H1 (cell line): Measurements from ENCODE around the gene POPDC2. TPM values are rescaled to one million over a fixed set of nuclear protein-coding genes. Genes with fewer than 3 reads are reported as not detected.

Source experiments
- CTCF ChIA-PET: fragments of 300-600 bp; sonication (Branson Sonifier 250); formaldehyde crosslinking; loops from one replicate; lab custom pipeline; 2021; ENCODE audit not compliant: partially characterized antibody; lab: Charles Lee
- POLR2A ChIA-PET: fragments of 300-600 bp; sonication (Branson Sonifier 250); formaldehyde crosslinking; loops from one replicate; lab custom pipeline; 2021; ENCODE audit warnings: inconsistent platforms; ENCODE audit not compliant: partially characterized antibody; lab: Charles Lee
- DNase-seq, 2 experiments: peaks; one replicate each; pipeline versions ENCODE4 v3.0.0 to v3.0.0-alpha.2; 2010 to 2022; ENCODE audit warnings: low spot score in 2 of 2, low read depth in 1 of 2, mixed read lengths in 1 of 2
- FAIRE-seq: peaks from 2 replicates; lab custom pipeline; 2011; peaks lifted over from hg19 to GRCh38; lab: Jason Lieb, UNC
- H2AFZ ChIP-seq: 2 replicates; pipeline ENCODE4 v1.8.1; 2012; ENCODE audit warnings: low read length, inconsistent platforms
- H2AK5ac ChIP-seq: 2 replicates; pipeline ENCODE4 v1.6.1; 2013; ENCODE audit warnings: low read depth, low read length
- H2BK120ac ChIP-seq: replicated peaks from 2 replicates; pipeline ENCODE3; 2013; ENCODE audit warnings: low read depth, low read length, inconsistent platforms
- H2BK12ac ChIP-seq: 2 replicates; pipeline ENCODE4 v1.6.1; 2013; ENCODE audit warnings: low read depth, low read length
- H2BK15ac ChIP-seq: 2 replicates; pipeline ENCODE4 v1.6.1; 2013; ENCODE audit warnings: low read length
- H2BK20ac ChIP-seq: 2 replicates; pipeline ENCODE4 v1.6.1; 2013; ENCODE audit warnings: low read length
- H2BK5ac ChIP-seq: 2 replicates; pipeline ENCODE4 v1.6.1; 2013; ENCODE audit warnings: low read depth, low read length
- H3K14ac ChIP-seq: 2 replicates; pipeline ENCODE4 v1.6.1; 2013; ENCODE audit warnings: inconsistent platforms; ENCODE audit not compliant: insufficient read length
- H3K18ac ChIP-seq: 2 replicates; pipeline ENCODE4 v1.6.1; 2013; ENCODE audit warnings: low read length; ENCODE audit errors: extremely low read depth
- H3K23ac ChIP-seq: 2 replicates; pipeline ENCODE4 v1.6.1; 2013; ENCODE audit warnings: inconsistent platforms; ENCODE audit not compliant: insufficient read length
- H3K23me2 ChIP-seq: 2 replicates; pipeline ENCODE4 v1.6.1; 2013; ENCODE audit warnings: low read depth, low read length
- H3K27ac ChIP-seq: 2 replicates; pipeline ENCODE4 v1.6.1; 2011; ENCODE audit warnings: low read depth, low read length, inconsistent platforms
- H3K27me3 ChIP-seq, 4 experiments: replicated peaks in 1 of 4; 1 replicate in 1 of 4; 2 replicates in 3 of 4; pipeline versions ENCODE4 v1.6.1 to v1.8.1; 2011 to 2013; ENCODE audit warnings: low read length in 3 of 4, mild to moderate bottlenecking in 3 of 4, inconsistent platforms in 2 of 4, mixed read lengths in 2 of 4, moderate library complexity in 1 of 4; ENCODE audit not compliant: control insufficient read depth in 3 of 4, insufficient read depth in 3 of 4; ENCODE audit errors: extremely low read depth in 1 of 4
- H3K36me3 ChIP-seq, 4 experiments: 2 replicates each; pipeline versions ENCODE4 v1.6.1 to v1.8.1; 2011 to 2013; ENCODE audit warnings: mild to moderate bottlenecking in 4 of 4, low read length in 3 of 4, moderate library complexity in 2 of 4, control low read depth in 1 of 4, inconsistent platforms in 1 of 4; ENCODE audit not compliant: insufficient read depth in 4 of 4, control insufficient read depth in 2 of 4
- H3K4ac ChIP-seq: replicated peaks from 2 replicates; pipeline ENCODE3; 2013; ENCODE audit warnings: low read length, low read depth, mixed read lengths, inconsistent platforms; ENCODE audit not compliant: insufficient read length
- H3K4me1 ChIP-seq, 4 experiments: replicated peaks in 1 of 4; 1 replicate in 1 of 4; 2 replicates in 3 of 4; pipeline versions ENCODE4 v1.6.1 to v1.8.1; 2011 to 2013; ENCODE audit warnings: low read length in 3 of 4, inconsistent platforms in 2 of 4, mixed read lengths in 1 of 4; ENCODE audit not compliant: insufficient read depth in 4 of 4, control insufficient read depth in 3 of 4
- H3K4me2 ChIP-seq, 2 experiments: 2 replicates each; pipeline versions ENCODE4 v1.6.1 to v1.8.1; 2011 to 2013; ENCODE audit warnings: low read depth in 2 of 2, low read length in 2 of 2, control low read depth in 1 of 2, inconsistent platforms in 1 of 2, mild to moderate bottlenecking in 1 of 2; ENCODE audit not compliant: insufficient read depth in 1 of 2
- H3K4me3 ChIP-seq, 4 experiments: fragments of 200-600, 300-600 bp in 1 of 4; sonication (generic), shearing (Covaris generic), sonication (Bioruptor Twin) in 1 of 4; 2 replicates each; pipeline versions ENCODE4 v1.5.1 to v1.8.1; 2011 to 2016; ENCODE audit warnings: low read length in 4 of 4, low read depth in 3 of 4, control low read depth in 2 of 4, inconsistent platforms in 2 of 4, mild to moderate bottlenecking in 2 of 4, mixed read lengths in 1 of 4, moderate library complexity in 1 of 4; ENCODE audit not compliant: insufficient read depth in 2 of 4; ENCODE audit errors: extremely low read depth in 1 of 4
- H3K56ac ChIP-seq: replicated peaks from 2 replicates; pipeline ENCODE3; 2013; ENCODE audit warnings: low read depth, mild to moderate bottlenecking, mixed read lengths, low read length, inconsistent platforms; ENCODE audit not compliant: insufficient read length
- H3K79me1 ChIP-seq: 2 replicates; pipeline ENCODE4 v1.6.1; 2013; ENCODE audit warnings: low read depth, low read length, control low read depth
- H3K79me2 ChIP-seq, 2 experiments: 2 replicates each; pipeline versions ENCODE4 v1.6.1 to v1.8.1; 2012 to 2013; ENCODE audit warnings: low read length in 2 of 2, mild to moderate bottlenecking in 2 of 2, inconsistent platforms in 1 of 2; ENCODE audit not compliant: insufficient read depth in 2 of 2, control insufficient read depth in 1 of 2
- H3K9ac ChIP-seq, 4 experiments: replicated peaks in 1 of 4; 1 replicate in 1 of 4; 2 replicates in 3 of 4; pipeline versions ENCODE4 v1.6.1 to v1.8.1; 2011 to 2013; ENCODE audit warnings: low read depth in 3 of 4, low read length in 3 of 4, control low read depth in 2 of 4, mild to moderate bottlenecking in 2 of 4, moderate library complexity in 2 of 4, inconsistent platforms in 1 of 4; ENCODE audit errors: extremely low read depth in 1 of 4
- H3K9me3 ChIP-seq, 2 experiments: 2 replicates each; pipeline versions ENCODE4 v1.6.1 to v1.8.1; 2012 to 2013; ENCODE audit warnings: mild to moderate bottlenecking in 2 of 2, moderate library complexity in 2 of 2, control low read depth in 1 of 2, inconsistent platforms in 1 of 2, low read depth in 1 of 2, low read length in 1 of 2, mixed read lengths in 1 of 2; ENCODE audit not compliant: insufficient read depth in 2 of 2
- H4K20me1 ChIP-seq, 2 experiments: replicated peaks in 1 of 2; 2 replicates each; pipeline versions ENCODE3 to v1.8.1; 2011 to 2013; ENCODE audit warnings: inconsistent platforms in 2 of 2, low read length in 2 of 2, mild to moderate bottlenecking in 1 of 2; ENCODE audit not compliant: insufficient read depth in 2 of 2, control insufficient read depth in 1 of 2
- H4K5ac ChIP-seq: 2 replicates; pipeline ENCODE4 v1.6.1; 2013; ENCODE audit warnings: low read length, low read depth, mixed read lengths, inconsistent platforms; ENCODE audit not compliant: insufficient read length
- H4K8ac ChIP-seq: 2 replicates; pipeline ENCODE4 v1.8.0; 2013; ENCODE audit warnings: mild to moderate bottlenecking, moderate library complexity, low read length, inconsistent platforms; ENCODE audit not compliant: insufficient read depth; ENCODE audit errors: extremely low read depth
- H4K91ac ChIP-seq: replicated peaks from 2 replicates; pipeline ENCODE3; 2013; ENCODE audit warnings: low read length, mixed read lengths, inconsistent platforms; ENCODE audit not compliant: insufficient read length
- BACH1 ChIP-seq: IDR thresholded peaks from 2 replicates; pipeline ENCODE4 v1.6.1; 2012; ENCODE audit warnings: low read length, improper control_type of control experiment
- BRCA1 ChIP-seq: IDR thresholded peaks from 2 replicates; pipeline ENCODE4 v1.6.1; 2012; ENCODE audit warnings: low read depth, low read length, improper control_type of control experiment
- CHD2 ChIP-seq: IDR thresholded peaks from 2 replicates; pipeline ENCODE4 v1.6.1; 2012; ENCODE audit warnings: low read length, improper control_type of control experiment
- CTBP2 ChIP-seq: IDR thresholded peaks from 2 replicates; pipeline ENCODE4 v1.7.0; 2011; ENCODE audit warnings: borderline replicate concordance, mild to moderate bottlenecking, moderate library complexity, mixed read lengths, low read length; ENCODE audit not compliant: insufficient read depth, insufficient read length
- HDAC2 ChIP-seq, 2 experiments: fragments of 300-600 bp in 1 of 2; sonication (generic) in 1 of 2; IDR thresholded peaks; 2 replicates each; pipeline ENCODE4 v1.6.1; 2011 to 2012; ENCODE audit warnings: low read depth in 2 of 2, low read length in 2 of 2, mild to moderate bottlenecking in 2 of 2, moderate library complexity in 2 of 2, borderline replicate concordance in 1 of 2, inconsistent platforms in 1 of 2
- HDAC6 ChIP-seq: IDR thresholded peaks from one replicate; pipeline ENCODE4 v1.7.1; 2012; ENCODE audit warnings: low read depth, mild to moderate bottlenecking, inconsistent platforms, low read length, moderate library complexity
- SAP30 ChIP-seq: fragments of 300-600 bp; sonication (generic); IDR thresholded peaks from 2 replicates; pipeline ENCODE4 v1.7.1; 2012; ENCODE audit warnings: low read length, moderate library complexity, mild to moderate bottlenecking, inconsistent platforms; ENCODE audit not compliant: insufficient read depth, insufficient replicate concordance
- SRF ChIP-seq: IDR thresholded peaks from 2 replicates; pipeline ENCODE4 v1.6.1; 2011; ENCODE audit warnings: mild to moderate bottlenecking, low read depth, low read length, moderate library complexity
- SUZ12 ChIP-seq: fragments of 200-600 bp; sonication (generic); IDR thresholded peaks from 2 replicates; pipeline ENCODE4 v1.6.1; 2012; ENCODE audit warnings: mild to moderate bottlenecking, inconsistent platforms, low read length, moderate library complexity, mixed read lengths
- TBP ChIP-seq: IDR thresholded peaks from 2 replicates; pipeline ENCODE4 v1.6.1; 2011; ENCODE audit warnings: low read depth, low read length, improper control_type of control experiment
- TEAD4 ChIP-seq: IDR thresholded peaks from 2 replicates; pipeline ENCODE4 v1.6.1; 2012; ENCODE audit warnings: low read depth, low read length, inconsistent platforms, mixed read lengths
- WGBS, 2 experiments: shearing (Covaris generic) in 1 of 2; methylation state at CpG; one replicate each; pipeline versions ENCODE4 v1.1.6 to v1.1.7; 2013 to 2015; ENCODE audit warnings: low lambda C conversion rate in 2 of 2, mixed read lengths in 2 of 2, inconsistent platforms in 1 of 2, low coverage in 1 of 2, missing lambda C conversion rate in 1 of 2; ENCODE audit not compliant: insufficient replicate concordance in 2 of 2, insufficient coverage in 1 of 2, insufficient read length in 1 of 2; ENCODE audit errors: extremely low coverage in 1 of 2, missing lambda C conversion rate in 1 of 2; 5-methylcytosine and 5-hydroxymethylcytosine counted together
- polyA plus RNA-seq, 7 experiments: library from polyadenylated mRNA; depleted of rRNA in 3 of 7; stranded (reverse) in 5 of 7; unstranded in 2 of 7; fragments of >200 nt in 5 of 7; fragments of 200-250 nt in 2 of 7; gene quantifications; 1 replicate in 5 of 7; 2 replicates in 1 of 7; 4 replicates in 1 of 7; pipeline versions ENCODE4 v1.2.1 to v1.2.3, GENCODE V29; 2011 to 2013; ENCODE audit warnings: missing spikeins in 2 of 7, mixed read lengths in 2 of 7
- total RNA-seq: library from RNA; stranded (reverse); fragmentation: NEBNext Ultra II Directional; extraction: Animal tissue kit (Norgen Biotek cat#: 25700); gene quantifications from 2 replicates; pipeline ENCODE4 v1.2.1, GENCODE V29; 2021
- TF ChIP-seq, protein P1 (sequence below): IDR thresholded peaks from 2 replicates; pipeline ENCODE4 v1.6.1; 2011; ENCODE audit warnings: low read length, improper control_type of control experiment

POPDC2 gene
- total and polyA plus RNA-seq, 2 of the 8 experiments (the other 6 are each of a cell fraction or from before 2014, with no cell fraction given) = 0.65 to 1.1 TPM

DNA sequence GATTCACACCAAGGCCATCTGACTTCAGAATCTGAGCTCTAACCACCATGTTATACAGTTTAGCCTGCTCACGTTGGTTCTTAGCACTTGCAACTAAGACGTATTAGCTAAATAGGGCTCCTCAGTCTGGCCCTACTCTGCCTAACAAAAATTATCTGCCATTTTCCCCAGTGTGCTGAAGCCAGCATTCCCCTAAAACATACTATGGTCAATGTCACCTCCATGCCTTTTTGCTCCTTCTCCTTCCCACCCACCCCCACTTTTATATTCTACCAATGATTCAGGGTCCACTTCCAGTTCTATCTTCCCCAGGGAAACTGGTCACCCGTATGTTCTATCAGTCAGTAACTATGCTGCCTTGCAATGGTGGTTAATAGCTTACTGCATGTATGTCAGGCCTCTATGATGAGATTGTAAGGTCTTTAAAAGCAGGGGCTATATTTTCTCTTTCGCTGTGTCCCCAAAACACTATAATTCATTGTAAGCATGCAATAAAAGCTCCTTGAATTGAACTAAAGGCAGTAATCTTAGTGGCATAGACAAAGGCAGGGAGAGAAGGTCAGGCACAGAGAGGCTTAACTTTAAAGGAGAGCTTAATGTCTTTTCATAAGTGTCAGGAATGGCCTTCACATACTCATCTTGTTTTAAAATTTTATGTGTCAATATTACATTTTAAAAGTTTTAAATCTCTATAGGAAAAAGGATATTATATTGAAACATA, 23.3 kb downstream of the POPDC2 start:
- Histone ChIP-seq H3K79me1 (no peaks in the 10 kb centered on the region), H4K20me1 (no peaks in the 10 kb centered on the region), H2BK12ac (no peak overlapping the region), H3K23me2 (no peaks in the 10 kb centered on the region), H3K9ac (no peak overlapping the region), H2BK120ac (no peak overlapping the region), H3K4me1 (no peaks in the 10 kb centered on the region), H4K8ac (no peak overlapping the region), H3K23ac (no peak overlapping the region), H2AK5ac (no peak overlapping the region), H2BK20ac (no peak overlapping the region), H3K27ac (no peak overlapping the region), H2BK5ac (no peak overlapping the region), H3K56ac (no peak overlapping the region), H3K4ac (no peak overlapping the region), H3K4me2 (no peak overlapping the region), H2AFZ (no peak overlapping the region), H3K4me3 (no peak overlapping the region), H3K36me3 (no peaks in the 10 kb centered on the region), H2BK15ac (no peak overlapping the region), H4K5ac (no peak overlapping the region), H3K27me3 (no peaks in the 10 kb centered on the region), H4K91ac (no peak overlapping the region), H3K9me3 (no peaks in the 10 kb centered on the region), H3K14ac (no peak overlapping the region), H3K79me2 (no peaks in the 10 kb centered on the region), H3K18ac (no peak overlapping the region)
- 82% methylated on average over 4 of the region's 4 CpGs; no CpG with 5 or more reads in 1 of the 2 experiments for WGBS, 2 experiments
- no peak for DNase-seq
- ChIA-PET CTCF (interaction anchor here (0.9 to 2.7 kb wide), 5 partner anchors 9 to 36 kb away, joined by 3 to 9 read pairs (median 5); no protein-coding TSS in a partner anchor), POLR2A (interaction anchor here (1.2 kb wide), 2 partner anchors 10 to 33 kb away, joined by 3 to 5 read pairs; no protein-coding TSS in a partner anchor)
- no peak for FAIRE-seq
- no peak for TF ChIP-seq BACH1
- no peak for TF ChIP-seq SAP30
- TF ChIP-seq TBP = no peak
- TF ChIP-seq HDAC6 = no peak
- TF ChIP-seq BRCA1 = no peak
- TF ChIP-seq, protein P1, sequence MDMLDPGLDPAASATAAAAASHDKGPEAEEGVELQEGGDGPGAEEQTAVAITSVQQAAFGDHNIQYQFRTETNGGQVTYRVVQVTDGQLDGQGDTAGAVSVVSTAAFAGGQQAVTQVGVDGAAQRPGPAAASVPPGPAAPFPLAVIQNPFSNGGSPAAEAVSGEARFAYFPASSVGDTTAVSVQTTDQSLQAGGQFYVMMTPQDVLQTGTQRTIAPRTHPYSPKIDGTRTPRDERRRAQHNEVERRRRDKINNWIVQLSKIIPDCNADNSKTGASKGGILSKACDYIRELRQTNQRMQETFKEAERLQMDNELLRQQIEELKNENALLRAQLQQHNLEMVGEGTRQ = no peak
- TF ChIP-seq TEAD4 = no peak
- no peak for TF ChIP-seq CHD2
- no peak for TF ChIP-seq SUZ12
- TF ChIP-seq SRF = no peak
- TF ChIP-seq CTBP2 = no peak
- TF ChIP-seq HDAC2 (IDR thresholded peaks at IDR 0.05; ENCODE audit: borderline replicate concordance in 1 of 2, low read depth in 2 of 2, low read length in 2 of 2) = no peak
